GM18498 (cell line): ENCODE measurements around the gene WDFY2.
"Not testable (repeated sequence)": the region's sequence is repeated elsewhere in the genome, so short reads cannot be mapped to it uniquely, and the experiment has no call there.

ENCODE experiments used
- ATAC-seq: cut with Tn5 transposase; IDR thresholded peaks from one replicate; pipeline ENCODE4 v1.9.1; 2021; ENCODE audit warnings: mild to moderate bottlenecking, moderate library complexity; ENCODE audit not compliant: unreplicated experiment

Gene WDFY2

GRCh38 chr13:51628059-51628852 lies 44.0 kb downstream of the WDFY2 start:
- ATAC-seq = no peak

GRCh38 chr13:51629491-51630287 lies 45.4 kb downstream of the WDFY2 start:
- ATAC-seq = no peak

GRCh38 chr13:51630288-51630615 lies 46.0 kb downstream of the WDFY2 start:
- ATAC-seq = no peak

- no peak for ATAC-seq
Measured at GRCh38 chr13:51632591-51633362, 48.5 kb downstream of the WDFY2 start.

- no peak for ATAC-seq
Measured at GRCh38 chr13:51635137-51635878, 51.0 kb downstream of the WDFY2 start.

- ATAC-seq = no peak
Measured at GRCh38 chr13:51636349-51636890, 52.2 kb downstream of the WDFY2 start.

GRCh38 chr13:51637852-51638215 lies 53.6 kb downstream of the WDFY2 start:
- ATAC-seq = no peak

GRCh38 chr13:51638216-51638871 lies 54.1 kb downstream of the WDFY2 start:
- no peak for ATAC-seq

GRCh38 chr13:51639171-51639570 lies 54.9 kb downstream of the WDFY2 start:
- ATAC-seq = no peak

GRCh38 chr13:51640696-51641095 lies 56.4 kb downstream of the WDFY2 start:
- not testable (repeated sequence) for ATAC-seq

- no peak for ATAC-seq
Measured at GRCh38 chr13:51643105-51643881, 59.0 kb downstream of the WDFY2 start.

- no peak for ATAC-seq
Measured at GRCh38 chr13:51643882-51644281, 59.6 kb downstream of the WDFY2 start.

- peak; percentile 40 for ATAC-seq
Measured at GRCh38 chr13:51644654-51645053, 60.4 kb downstream of the WDFY2 start.

- peak; percentile 46 for ATAC-seq
Measured at GRCh38 chr13:51645154-51645650, 60.9 kb downstream of the WDFY2 start.

- no peak for ATAC-seq
Measured at GRCh38 chr13:51645761-51646670, 61.8 kb downstream of the WDFY2 start.

GRCh38 chr13:51647067-51647466 lies 62.8 kb downstream of the WDFY2 start:
- ATAC-seq = no peak

GRCh38 chr13:51652193-51652592 lies 67.9 kb downstream of the WDFY2 start:
- not testable (repeated sequence) for ATAC-seq
